Panc1 (cell line): Measurements from ENCODE around the gene GLI3. TPM values are rescaled to one million over a fixed set of nuclear protein-coding genes. Genes with fewer than 3 reads are reported as not detected.

Experiments used
- ATAC-seq: fragments of 200-7000 bp; cut with Tn5 transposase; 2 replicates; pipeline ENCODE4 v1.9.1; 2020; ENCODE audit warnings: mild to moderate bottlenecking, moderate library complexity
- BruUV-seq: library from RNA; stranded (reverse); fragments of 400-500 nt; replicated peaks from 2 replicates; lab custom pipeline; 2021; lab: Mats Ljungman, UMichigan
- CTCF ChIA-PET: fragments of 300-600 bp; sonication (Branson Sonifier 250); formaldehyde crosslinking; loops from one replicate; lab custom pipeline; 2022; ENCODE audit warnings: antibody characterized with exemption; lab: Charles Lee
- POLR2A ChIA-PET: fragments of 300-600 bp; sonication (Branson Sonifier 250); formaldehyde crosslinking; loops from one replicate; lab custom pipeline; 2022; ENCODE audit warnings: antibody characterized with exemption; lab: Charles Lee
- DNase-seq: peaks from one replicate; pipeline ENCODE4 v3.0.0-alpha.2; 2010; ENCODE audit warnings: low read depth, low spot score
- H3K27ac ChIP-seq: 2 replicates; pipeline ENCODE4 v1.5.1; 2011; ENCODE audit warnings: mild to moderate bottlenecking, low read length, inconsistent platforms
- H3K27me3 ChIP-seq: fragments of 200-500 bp; sonication (Bioruptor generic); 2 replicates; pipeline ENCODE4 v1.6.0; 2014; ENCODE audit warnings: low read length, inconsistent platforms; ENCODE audit not compliant: control insufficient read depth, insufficient read depth
- H3K36me3 ChIP-seq: fragments of 200-500 bp; sonication (Bioruptor generic); 2 replicates; pipeline ENCODE4 v1.5.1; 2014; ENCODE audit warnings: inconsistent platforms, mild to moderate bottlenecking, low read length, moderate library complexity; ENCODE audit not compliant: control insufficient read depth, insufficient read depth
- H3K4me1 ChIP-seq: 2 replicates; pipeline ENCODE4 v1.5.1; 2011; ENCODE audit warnings: inconsistent platforms, mild to moderate bottlenecking, low read length, moderate library complexity; ENCODE audit not compliant: control insufficient read depth, insufficient read depth
- H3K4me3 ChIP-seq, 2 experiments: 2 replicates each; pipeline ENCODE4 v1.5.1; 2011 to 2012; ENCODE audit warnings: low read depth in 2 of 2, low read length in 2 of 2, mild to moderate bottlenecking in 2 of 2, inconsistent platforms in 1 of 2, moderate library complexity in 1 of 2
- H3K9me3 ChIP-seq: fragments of 200-500 bp; sonication (Bioruptor generic); 2 replicates; pipeline ENCODE4 v1.5.1; 2014; ENCODE audit warnings: low read depth, mild to moderate bottlenecking, inconsistent platforms, low read length, moderate library complexity; ENCODE audit not compliant: control insufficient read depth, insufficient read depth
- CTCF ChIP-seq: fragments of 450-650 bp; IDR thresholded peaks from 2 replicates; pipeline ENCODE4 v1.5.1; 2017; ENCODE audit warnings: mild to moderate bottlenecking
- POLR2AphosphoS5 ChIP-seq: IDR thresholded peaks from 2 replicates; pipeline ENCODE4 v1.6.1; 2012; ENCODE audit warnings: mild to moderate bottlenecking, low read depth, low read length, moderate library complexity
- REST ChIP-seq, 2 experiments: IDR thresholded peaks; 2 replicates each; pipeline ENCODE4 v1.6.1; 2011 to 2012; ENCODE audit warnings: low read depth in 2 of 2, control low read depth in 1 of 2, low read length in 1 of 2, mild to moderate bottlenecking in 1 of 2, moderate library complexity in 1 of 2; ENCODE audit not compliant: insufficient read depth in 1 of 2
- SIN3A ChIP-seq: IDR thresholded peaks from 2 replicates; pipeline ENCODE4 v1.6.1; 2012; ENCODE audit warnings: low read depth, mild to moderate bottlenecking, low read length, moderate library complexity, borderline replicate concordance; ENCODE audit not compliant: insufficient read depth
- TCF7L2 ChIP-seq: IDR thresholded peaks from 2 replicates; pipeline ENCODE4 v1.6.1; 2011; ENCODE audit warnings: mild to moderate bottlenecking, low read depth, low read length, inconsistent platforms
- in situ Hi-C: cut with HindIII; loops from 2 replicates; pipeline ENCODE4 v1.10.0; 2016; ENCODE audit warnings: low sequenced_read_pairs, low pct_unique_long_range_greater_than_20kb
- intact Hi-C: fragments of 100-400 bp; cut with micrococcal nuclease; formaldehyde crosslinking; loops from one replicate; pipeline ENCODE4 v1.10.0; 2022; ENCODE audit not compliant: unreplicated experiment
- total RNA-seq: library from RNA; stranded (reverse); gene quantifications from one replicate; pipeline ENCODE4 v1.2.1, GENCODE V29; 2021; ENCODE audit not compliant: unreplicated experiment

Gene GLI3
- total RNA-seq, 1 experiment from 2014 or later: 3.7 TPM

- DNase-seq (no peak), ATAC-seq (no peak)
- no peak for TF ChIP-seq POLR2AphosphoS5
- TF ChIP-seq SIN3A: no peak
- no peak for TF ChIP-seq TCF7L2
- TF ChIP-seq REST (IDR thresholded peaks at IDR 0.05; ENCODE audit: insufficient read depth in 1 of 2, low read depth in 2 of 2, low read length in 1 of 2): no peak
- no peak for TF ChIP-seq CTCF
- Histone ChIP-seq H3K36me3 (no peaks in the 10 kb centered on the region), H3K4me3 (no peak overlapping the region), H3K9me3 (no peaks in the 10 kb centered on the region), H3K27ac (no peak overlapping the region), H3K4me1 (no peaks in the 10 kb centered on the region), H3K27me3 (no peaks in the 10 kb centered on the region)
- ChIA-PET CTCF (no interaction called here), POLR2A (no interaction called here)
- intact Hi-C loops (no loop called here), in situ Hi-C loops (no loop called here)
- BruUV-seq: no TSS peak
These were observed 75.9 kb downstream of the GLI3 start for GRCh38 chr7:42161110-42161509.

GRCh38 chr7:42159130-42159529, 77.9 kb downstream of the GLI3 start:
- TF ChIP-seq SIN3A (no peak), CTCF (no peak), TCF7L2 (no peak), REST (IDR thresholded peaks at IDR 0.05; ENCODE audit: insufficient read depth in 1 of 2, low read depth in 2 of 2, low read length in 1 of 2) (no peak), POLR2AphosphoS5 (no peak)
- Histone ChIP-seq H3K4me3 (no peak overlapping the region), H3K9me3 (no peaks in the 10 kb centered on the region), H3K4me1 (no peaks in the 10 kb centered on the region), H3K27ac (no peak overlapping the region), H3K27me3 (no peaks in the 10 kb centered on the region), H3K36me3 (no peaks in the 10 kb centered on the region)
- ATAC-seq: no peak
- POLR2A ChIA-PET: no interaction called here
- in situ Hi-C loops (no loop called here), intact Hi-C loops (no loop called here)
- CTCF ChIA-PET: no interaction called here
- no TSS peak for BruUV-seq
- no peak for DNase-seq
